ENCODE results near the gene POLG. TPM values are rescaled to one million over a fixed set of nuclear protein-coding genes. Genes with fewer than 3 reads are reported as not detected.
A peak's percentile ranks its signal among the peaks of the same experiment; 100 is the strongest.

The POLG gene
- polyA plus RNA-seq, 2 of the 4 experiments (the other 2 are of a cell fraction) = 24.1 to 50.2 TPM

DNA sequence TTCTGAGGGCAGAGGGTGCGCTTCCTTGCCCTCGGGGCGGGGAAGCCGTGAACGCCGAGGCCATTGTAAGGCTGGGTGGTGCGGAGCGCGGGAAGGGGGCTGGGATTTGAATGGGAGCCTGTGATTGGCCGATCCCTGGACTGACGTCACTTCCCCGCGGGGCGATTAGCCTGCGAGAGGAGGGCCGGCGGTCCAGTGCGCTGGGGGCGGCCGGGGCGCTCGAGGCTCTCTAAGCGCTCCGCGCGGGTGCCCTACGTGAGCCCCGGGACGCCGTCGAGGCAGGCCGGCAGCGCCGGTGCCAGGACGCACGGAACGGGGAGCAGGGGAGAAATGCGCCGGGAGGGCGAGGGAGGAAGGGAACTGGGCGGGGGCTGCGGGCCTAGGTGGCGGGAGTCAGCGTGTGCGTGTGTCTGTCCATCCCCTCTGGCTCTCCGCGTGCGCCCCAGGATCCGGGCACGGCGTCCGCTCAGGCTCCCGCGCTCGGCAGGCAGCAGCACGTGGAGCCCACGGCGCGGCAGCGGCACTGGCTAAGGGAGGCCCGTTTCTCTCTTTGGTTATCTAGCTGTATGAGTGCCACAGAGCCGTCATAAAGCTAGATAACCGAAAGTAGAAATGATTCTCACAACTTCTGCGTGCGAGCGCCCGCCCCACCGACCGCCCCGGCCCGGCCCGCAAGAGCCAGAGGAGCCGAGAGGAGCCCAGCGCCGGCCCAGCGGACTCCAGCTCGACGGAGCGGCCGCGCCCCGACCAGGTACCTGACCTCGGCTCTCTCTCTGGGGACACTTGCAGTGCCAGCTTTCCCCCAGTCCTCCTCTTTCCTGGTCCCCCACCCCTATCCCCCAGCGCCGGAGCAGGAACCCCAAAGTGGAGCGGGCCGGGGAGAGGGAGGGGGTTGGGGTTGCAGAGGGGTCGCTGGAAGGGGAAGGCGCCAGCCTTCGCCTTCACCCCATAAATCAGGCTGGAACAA lies 33.1 kb upstream of the POLG start:
- Histone ChIP-seq H3K4me2 (peak overlapping the region; percentile 95), H3K4me3 (peak overlapping the region; percentile 53), H3K27ac (peak overlapping the region; percentile 32 to 62; a peak in 4 of 6 replicates), H3K4me1 (peaks cover 9% of the 10 kb centered on the region; the same call in 2 of the 3 replicates), H3K9me3 (no peaks in the 10 kb centered on the region)
- POLR2A ChIA-PET = no interaction called here
- DNase-seq (ENCODE audit: low read depth in 1 of 2, low spot score in 1 of 2) = peak; percentile 64 to 78
- WGBS (ENCODE audit: missing lambda C conversion rate) = 16% methylated on average over 84 of the region's 90 CpGs
- no peak for FAIRE-seq
- TF ChIP-seq HOXB5 (CRISPR knock-in tag; IDR thresholded peaks at IDR 0.05) (0 out of 2 replicates have a peak, but pooled peaks have one; percentile 42), HDAC2 (IDR thresholded peaks at IDR 0.05) (no peak), RNF2 (IDR thresholded peaks at IDR 0.05; ENCODE audit: borderline replicate concordance, low read depth) (peak; percentile 55; the same call in 1 of the 2 replicates), PHF8 (IDR thresholded peaks at IDR 0.05; ENCODE audit: borderline replicate concordance, low read depth) (peak; percentile 20; the same call in 1 of the 2 replicates), RARB (CRISPR knock-in tag; IDR thresholded peaks at IDR 0.05) (no peak)
- TF ChIP-seq, protein P1, sequence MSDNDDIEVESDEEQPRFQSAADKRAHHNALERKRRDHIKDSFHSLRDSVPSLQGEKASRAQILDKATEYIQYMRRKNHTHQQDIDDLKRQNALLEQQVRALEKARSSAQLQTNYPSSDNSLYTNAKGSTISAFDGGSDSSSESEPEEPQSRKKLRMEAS (IDR thresholded peaks at IDR 0.05) = peak; percentile 81
- TF ChIP-seq, protein P2, sequence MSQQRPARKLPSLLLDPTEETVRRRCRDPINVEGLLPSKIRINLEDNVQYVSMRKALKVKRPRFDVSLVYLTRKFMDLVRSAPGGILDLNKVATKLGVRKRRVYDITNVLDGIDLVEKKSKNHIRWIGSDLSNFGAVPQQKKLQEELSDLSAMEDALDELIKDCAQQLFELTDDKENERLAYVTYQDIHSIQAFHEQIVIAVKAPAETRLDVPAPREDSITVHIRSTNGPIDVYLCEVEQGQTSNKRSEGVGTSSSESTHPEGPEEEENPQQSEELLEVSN (IDR thresholded peaks at IDR 0.05; ENCODE audit: borderline replicate concordance, low read depth) = peak; percentile 89
- peak; percentile 20 to 70; a peak in 4 of 6 replicates for ATAC-seq
- CTCF ChIA-PET = interaction anchor here (0.6 to 17.1 kb wide), 9 partner anchors 10 to 293 kb away, joined by 3 to 494 read pairs (median 6); no protein-coding TSS in a partner anchor

DNA sequence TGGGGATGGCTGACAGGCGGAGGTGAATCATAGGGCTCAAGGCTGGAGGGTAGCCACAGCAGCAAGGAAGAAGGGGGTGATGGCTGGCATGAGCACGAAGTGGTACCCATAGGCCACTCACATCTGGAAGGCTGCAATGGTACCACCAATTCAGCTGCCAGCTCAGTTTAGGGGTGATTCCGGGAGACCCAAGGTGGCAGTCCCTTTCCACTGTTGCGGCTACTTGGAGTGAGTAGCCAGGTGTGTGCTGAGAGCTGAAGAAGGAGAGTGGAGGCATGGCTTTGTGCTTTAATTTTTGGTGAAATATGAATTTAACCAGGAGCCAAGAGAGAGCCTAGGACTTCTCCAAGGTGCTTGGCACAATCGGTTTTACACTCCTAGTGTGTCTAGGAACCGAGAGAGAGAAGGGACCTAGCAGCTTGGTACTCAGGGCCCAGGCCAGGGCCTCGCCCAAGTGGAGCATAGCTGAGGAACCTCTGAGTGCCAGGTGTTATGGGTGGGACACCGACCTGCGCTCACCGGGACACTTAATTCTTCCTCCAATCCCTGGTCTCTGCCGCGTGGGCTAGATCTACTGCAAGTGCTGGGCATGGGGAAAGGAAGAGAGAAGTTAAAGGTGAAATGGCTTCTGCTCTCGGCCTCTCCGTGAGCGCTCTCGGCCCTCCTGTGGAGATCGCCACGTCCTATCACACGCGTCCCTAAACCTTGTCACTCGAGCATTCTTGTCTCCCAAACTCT lies 32.2 kb upstream of the POLG start:
- POLR2A ChIA-PET = interaction anchor here (0.6 kb wide), 1 partner anchor 21 kb away, joined by 4 read pairs; no protein-coding TSS in a partner anchor
- CTCF ChIA-PET = interaction anchor here (1.2 to 19.6 kb wide), 8 partner anchors 9 to 105 kb away, joined by 3 to 593 read pairs (median 166); partner anchors contain the start of gene POLG
- Histone ChIP-seq H3K4me2 (peak overlapping the region; percentile 95), H3K4me1 (peaks cover 18% of the 10 kb centered on the region), H3K27ac (no peak overlapping the region), H3K4me3 (peak overlapping the region; percentile 53), H3K9me3 (no peaks in the 10 kb centered on the region)
- WGBS (ENCODE audit: missing lambda C conversion rate) = 47% methylated on average over 21 of the region's 21 CpGs
- FAIRE-seq (no peak), ATAC-seq (no peak), DNase-seq (ENCODE audit: low read depth in 1 of 2, low spot score in 1 of 2) (no peak)
- TF ChIP-seq NPAS2 (CRISPR knock-in tag; IDR thresholded peaks at IDR 0.05; ENCODE audit: borderline replicate concordance) (no peak), CHD4 (IDR thresholded peaks at IDR 0.05; ENCODE audit: borderline replicate concordance) (no peak), ESRRA (IDR thresholded peaks at IDR 0.05; ENCODE audit: borderline replicate concordance, low read length) (no peak), ZFP36 (IDR thresholded peaks at IDR 0.05; ENCODE audit: borderline replicate concordance, partially characterized antibody) (no peak), ZSCAN20 (CRISPR knock-in tag; IDR thresholded peaks at IDR 0.05) (no peak)

DNA sequence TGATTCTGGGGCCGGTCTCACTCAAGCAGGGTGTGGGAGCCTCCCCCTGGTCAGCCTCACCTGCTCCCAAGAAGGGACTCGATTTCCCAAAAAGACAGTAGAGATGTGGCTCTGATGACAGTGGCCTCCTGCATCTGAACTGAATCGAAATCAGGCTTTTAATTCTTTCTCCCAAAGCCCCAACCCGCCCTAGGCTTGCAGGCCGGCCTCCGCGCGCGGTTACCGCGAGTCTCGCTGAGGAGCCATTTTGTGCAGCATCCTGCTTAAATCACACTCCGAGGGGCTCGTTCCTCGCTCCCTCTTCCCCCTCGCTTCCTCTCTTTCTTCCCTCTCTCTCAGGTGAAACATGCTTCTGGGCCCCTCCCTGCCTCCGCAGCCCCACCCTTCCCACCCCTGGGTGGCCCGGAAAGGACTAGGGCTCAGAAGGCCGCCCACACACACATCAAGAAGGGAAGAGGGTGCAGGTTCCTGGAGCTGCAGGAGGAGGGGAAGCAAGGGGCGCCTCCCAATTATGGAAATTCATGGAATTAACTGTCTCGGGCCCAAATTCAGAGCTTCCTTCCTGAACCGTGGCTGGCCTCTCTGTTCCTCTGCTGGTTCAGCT lies 30.9 kb upstream of the POLG start:
- H3K4me2 ChIP-seq = no peak overlapping the region
- ATAC-seq (no peak), FAIRE-seq (no peak), DNase-seq (ENCODE audit: low read depth in 1 of 2, low spot score in 1 of 2) (no peak)
- ChIA-PET POLR2A (no interaction called here), CTCF (interaction anchor here (0.7 to 19.6 kb wide), 12 partner anchors 7 to 159 kb away, joined by 3 to 593 read pairs (median 48); partner anchors contain the start of gene POLG)
- 52% methylated on average over 22 of the region's 22 CpGs for WGBS (ENCODE audit: missing lambda C conversion rate)
- H3K9me3 ChIP-seq = no peaks in the 10 kb centered on the region
- TF ChIP-seq, protein P1 (IDR thresholded peaks at IDR 0.05) = no peak
- TF ChIP-seq, protein P2 (IDR thresholded peaks at IDR 0.05; ENCODE audit: borderline replicate concordance, low read depth) = no peak
- no peak for TF ChIP-seq KDM5A (IDR thresholded peaks at IDR 0.05)
- no peak for TF ChIP-seq TP53 (CRISPR knock-in tag; IDR thresholded peaks at IDR 0.05)
- TF ChIP-seq MYC (IDR thresholded peaks at IDR 0.05; ENCODE audit: borderline replicate concordance, low read length) = no peak
- no peak for TF ChIP-seq POLR2A (IDR thresholded peaks at IDR 0.05; ENCODE audit: low read length)
- TF ChIP-seq CHD4 (IDR thresholded peaks at IDR 0.05; ENCODE audit: borderline replicate concordance) = no peak
- no peak for TF ChIP-seq RARB (CRISPR knock-in tag; IDR thresholded peaks at IDR 0.05)
- TF ChIP-seq ZSCAN20 (CRISPR knock-in tag; IDR thresholded peaks at IDR 0.05) = no peak
- TF ChIP-seq FOSL2 (IDR thresholded peaks at IDR 0.05) = no peak
- no peak for TF ChIP-seq FOSL2 (CRISPR knock-in tag; IDR thresholded peaks at IDR 0.05)
- TF ChIP-seq ZFP36 (IDR thresholded peaks at IDR 0.05; ENCODE audit: borderline replicate concordance, partially characterized antibody) = no peak
- TF ChIP-seq, protein P3, sequence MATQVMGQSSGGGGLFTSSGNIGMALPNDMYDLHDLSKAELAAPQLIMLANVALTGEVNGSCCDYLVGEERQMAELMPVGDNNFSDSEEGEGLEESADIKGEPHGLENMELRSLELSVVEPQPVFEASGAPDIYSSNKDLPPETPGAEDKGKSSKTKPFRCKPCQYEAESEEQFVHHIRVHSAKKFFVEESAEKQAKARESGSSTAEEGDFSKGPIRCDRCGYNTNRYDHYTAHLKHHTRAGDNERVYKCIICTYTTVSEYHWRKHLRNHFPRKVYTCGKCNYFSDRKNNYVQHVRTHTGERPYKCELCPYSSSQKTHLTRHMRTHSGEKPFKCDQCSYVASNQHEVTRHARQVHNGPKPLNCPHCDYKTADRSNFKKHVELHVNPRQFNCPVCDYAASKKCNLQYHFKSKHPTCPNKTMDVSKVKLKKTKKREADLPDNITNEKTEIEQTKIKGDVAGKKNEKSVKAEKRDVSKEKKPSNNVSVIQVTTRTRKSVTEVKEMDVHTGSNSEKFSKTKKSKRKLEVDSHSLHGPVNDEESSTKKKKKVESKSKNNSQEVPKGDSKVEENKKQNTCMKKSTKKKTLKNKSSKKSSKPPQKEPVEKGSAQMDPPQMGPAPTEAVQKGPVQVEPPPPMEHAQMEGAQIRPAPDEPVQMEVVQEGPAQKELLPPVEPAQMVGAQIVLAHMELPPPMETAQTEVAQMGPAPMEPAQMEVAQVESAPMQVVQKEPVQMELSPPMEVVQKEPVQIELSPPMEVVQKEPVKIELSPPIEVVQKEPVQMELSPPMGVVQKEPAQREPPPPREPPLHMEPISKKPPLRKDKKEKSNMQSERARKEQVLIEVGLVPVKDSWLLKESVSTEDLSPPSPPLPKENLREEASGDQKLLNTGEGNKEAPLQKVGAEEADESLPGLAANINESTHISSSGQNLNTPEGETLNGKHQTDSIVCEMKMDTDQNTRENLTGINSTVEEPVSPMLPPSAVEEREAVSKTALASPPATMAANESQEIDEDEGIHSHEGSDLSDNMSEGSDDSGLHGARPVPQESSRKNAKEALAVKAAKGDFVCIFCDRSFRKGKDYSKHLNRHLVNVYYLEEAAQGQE (IDR thresholded peaks at IDR 0.05) = no peak
- no peak overlapping the region for H3K27ac ChIP-seq
- no peak overlapping the region for H3K4me3 ChIP-seq
- peaks cover 23% of the 10 kb centered on the region for H3K4me1 ChIP-seq
